RWPE2 (cell line): Measurements from ENCODE around the gene N4BP2L2.
A peak's percentile ranks its signal among the peaks of the same experiment; 100 is the strongest.

Experiments
- ATAC-seq: fragments of 200-7000 bp; cut with Tn5 transposase; 3 replicates; pipeline ENCODE4 v1.9.1; 2021; ENCODE audit warnings: low read depth
- DNase-seq: peaks from one replicate; pipeline ENCODE4 v3.0.0-alpha.2; 2020; ENCODE audit warnings: low spot score
- H3K27ac ChIP-seq: fragments of 450-650 bp; 2 replicates; pipeline ENCODE4 v1.5.1; 2017; ENCODE audit warnings: mild to moderate bottlenecking; ENCODE audit not compliant: poor library complexity, severe bottlenecking
- H3K27me3 ChIP-seq: fragments of 250-450 bp; sonication (Bioruptor Pico); 2 replicates; pipeline ENCODE4 v1.5.1; 2021; ENCODE audit warnings: mild to moderate bottlenecking, moderate library complexity; ENCODE audit not compliant: insufficient read depth, poor library complexity, severe bottlenecking
- H3K36me3 ChIP-seq: fragments of 250-450 bp; sonication (Bioruptor Pico); 2 replicates; pipeline ENCODE4 v1.5.1; 2020; ENCODE audit warnings: low read depth, mild to moderate bottlenecking, moderate library complexity
- H3K4me1 ChIP-seq: fragments of 250-450 bp; sonication (Bioruptor Pico); 2 replicates; pipeline ENCODE4 v1.5.1; 2021; ENCODE audit warnings: mild to moderate bottlenecking, moderate library complexity; ENCODE audit not compliant: insufficient read depth, poor library complexity, severe bottlenecking
- H3K4me3 ChIP-seq: fragments of 250-450 bp; sonication (Bioruptor Pico); 2 replicates; pipeline ENCODE4 v1.5.1; 2021; ENCODE audit warnings: mild to moderate bottlenecking, moderate library complexity; ENCODE audit not compliant: severe bottlenecking
- H3K9me3 ChIP-seq: fragments of 250-450 bp; sonication (Bioruptor Pico); 2 replicates; pipeline ENCODE4 v1.5.1; 2021; ENCODE audit warnings: mild to moderate bottlenecking, moderate library complexity; ENCODE audit not compliant: severe bottlenecking
- TF ChIP-seq, protein P1 (sequence below): fragments of 450-650 bp; IDR thresholded peaks from one replicate; pipeline ENCODE4 v1.5.1; 2017; ENCODE audit warnings: mild to moderate bottlenecking, moderate library complexity; ENCODE audit not compliant: poor library complexity, severe bottlenecking

Gene N4BP2L2

DNA sequence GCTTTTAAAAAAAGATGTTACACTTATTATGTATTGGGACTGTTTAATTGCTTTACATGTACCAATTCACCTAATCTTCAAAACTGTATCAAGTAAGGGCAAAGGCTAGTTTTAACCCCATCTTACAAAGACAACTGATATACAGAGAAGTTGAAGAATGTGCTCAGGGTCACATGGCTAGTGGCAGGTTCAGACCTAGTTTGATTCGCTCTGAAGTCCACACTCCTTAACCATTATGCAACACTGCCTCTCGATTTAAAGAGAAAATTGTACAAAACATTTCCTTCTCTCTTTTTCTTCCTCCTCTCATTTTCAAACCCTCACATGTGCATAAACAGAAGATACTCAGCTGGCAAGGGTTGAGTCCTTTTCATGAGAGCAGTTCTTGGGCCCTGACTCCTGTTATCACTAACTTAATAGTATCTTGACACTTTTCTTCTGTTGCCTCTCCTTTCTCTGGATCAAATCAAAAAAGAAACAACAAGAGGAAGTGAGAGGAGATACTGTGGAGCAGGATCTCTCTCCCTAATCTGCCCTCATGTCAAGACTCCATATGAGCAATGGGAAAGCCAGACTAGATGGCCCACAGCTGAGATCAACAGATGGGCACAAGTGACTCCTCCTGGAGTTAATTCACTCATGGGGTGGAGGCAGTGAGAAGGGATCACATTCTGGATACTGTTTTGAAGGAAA lies 91.7 kb downstream of the N4BP2L2 start:
- H3K4me3 ChIP-seq: no peak overlapping the region
- no peaks in the 10 kb centered on the region for H3K27me3 ChIP-seq
- H3K9me3 ChIP-seq: no peaks in the 10 kb centered on the region
- TF ChIP-seq, protein P1, sequence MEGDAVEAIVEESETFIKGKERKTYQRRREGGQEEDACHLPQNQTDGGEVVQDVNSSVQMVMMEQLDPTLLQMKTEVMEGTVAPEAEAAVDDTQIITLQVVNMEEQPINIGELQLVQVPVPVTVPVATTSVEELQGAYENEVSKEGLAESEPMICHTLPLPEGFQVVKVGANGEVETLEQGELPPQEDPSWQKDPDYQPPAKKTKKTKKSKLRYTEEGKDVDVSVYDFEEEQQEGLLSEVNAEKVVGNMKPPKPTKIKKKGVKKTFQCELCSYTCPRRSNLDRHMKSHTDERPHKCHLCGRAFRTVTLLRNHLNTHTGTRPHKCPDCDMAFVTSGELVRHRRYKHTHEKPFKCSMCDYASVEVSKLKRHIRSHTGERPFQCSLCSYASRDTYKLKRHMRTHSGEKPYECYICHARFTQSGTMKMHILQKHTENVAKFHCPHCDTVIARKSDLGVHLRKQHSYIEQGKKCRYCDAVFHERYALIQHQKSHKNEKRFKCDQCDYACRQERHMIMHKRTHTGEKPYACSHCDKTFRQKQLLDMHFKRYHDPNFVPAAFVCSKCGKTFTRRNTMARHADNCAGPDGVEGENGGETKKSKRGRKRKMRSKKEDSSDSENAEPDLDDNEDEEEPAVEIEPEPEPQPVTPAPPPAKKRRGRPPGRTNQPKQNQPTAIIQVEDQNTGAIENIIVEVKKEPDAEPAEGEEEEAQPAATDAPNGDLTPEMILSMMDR: no peak
- no peaks in the 10 kb centered on the region for H3K4me1 ChIP-seq
- ATAC-seq: no peak
- DNase-seq: no peak
- no peaks in the 10 kb centered on the region for H3K36me3 ChIP-seq
- H3K27ac ChIP-seq: no peak overlapping the region

DNA sequence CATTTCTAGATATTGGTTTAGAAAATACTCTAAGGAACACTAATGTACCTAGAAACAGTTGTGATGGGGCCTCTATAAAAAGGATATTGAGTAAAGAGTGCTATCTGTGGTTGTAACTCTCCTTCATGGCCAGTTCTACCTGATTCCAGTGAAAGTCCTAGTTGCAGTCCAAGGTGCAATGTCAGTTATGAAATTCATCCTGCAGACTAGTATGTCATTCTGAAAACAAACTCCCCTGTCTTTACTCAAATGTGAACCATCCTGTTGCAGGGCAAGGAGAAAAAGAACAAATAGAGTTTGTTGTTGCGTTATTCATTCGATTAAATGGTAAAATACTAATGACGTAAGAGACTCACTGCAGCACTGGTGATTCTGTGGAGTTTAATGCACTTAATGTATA lies 92.4 kb downstream of the N4BP2L2 start:
- Histone ChIP-seq H3K4me1 (no peaks in the 10 kb centered on the region), H3K4me3 (no peak overlapping the region), H3K36me3 (no peaks in the 10 kb centered on the region), H3K9me3 (no peaks in the 10 kb centered on the region), H3K27me3 (no peaks in the 10 kb centered on the region), H3K27ac (no peak overlapping the region)
- DNase-seq (no peak), ATAC-seq (no peak)
- TF ChIP-seq, protein P1: no peak

DNA sequence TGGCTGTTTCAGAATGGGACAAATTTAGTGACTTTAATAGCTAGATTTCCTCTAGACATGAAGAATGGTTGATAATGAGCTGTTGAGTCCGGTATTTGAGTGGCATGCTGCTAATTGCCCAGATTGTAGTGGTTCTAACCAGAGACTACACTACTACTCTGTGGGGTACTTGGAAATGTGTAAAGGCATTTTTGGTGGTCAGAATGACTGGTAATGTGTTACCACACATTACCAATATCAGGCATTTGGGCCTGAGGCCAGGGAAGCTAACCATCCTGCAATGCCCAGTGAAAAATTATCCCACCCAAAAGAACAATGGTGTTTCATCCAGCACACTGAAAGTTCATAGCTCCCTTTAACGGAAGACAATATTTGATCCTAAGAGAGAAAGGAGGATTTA lies 93.1 kb downstream of the N4BP2L2 start:
- Histone ChIP-seq H3K4me3 (no peak overlapping the region), H3K36me3 (no peaks in the 10 kb centered on the region), H3K27me3 (no peaks in the 10 kb centered on the region), H3K27ac (no peak overlapping the region), H3K9me3 (no peaks in the 10 kb centered on the region), H3K4me1 (no peaks in the 10 kb centered on the region)
- DNase-seq (no peak), ATAC-seq (no peak)
- TF ChIP-seq, protein P1: no peak

DNA sequence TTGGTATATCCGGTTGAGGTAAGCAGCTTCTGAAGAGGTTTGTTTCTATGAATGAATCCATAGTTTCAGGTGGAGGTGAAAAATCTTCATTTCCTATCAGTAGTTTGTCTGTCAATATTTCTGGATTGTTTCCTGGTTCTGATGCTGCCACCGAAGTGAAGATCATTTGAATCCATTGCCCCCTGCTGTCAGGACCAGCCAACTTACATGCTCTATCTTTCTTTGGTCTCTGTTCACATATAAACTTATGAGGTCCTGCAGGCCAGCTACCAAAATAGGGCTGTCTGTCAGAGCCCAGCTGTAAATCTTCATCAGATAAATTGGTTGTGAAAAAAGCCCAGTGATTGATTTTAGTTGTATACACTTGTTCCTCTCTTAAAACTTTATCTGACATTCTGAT lies 95.5 kb downstream of the N4BP2L2 start:
- peak; percentile 55; the same call in 1 of the 3 replicates for ATAC-seq
- Histone ChIP-seq H3K9me3 (no peaks in the 10 kb centered on the region), H3K4me3 (no peak overlapping the region), H3K36me3 (no peaks in the 10 kb centered on the region), H3K27ac (no peak overlapping the region), H3K4me1 (no peaks in the 10 kb centered on the region), H3K27me3 (no peaks in the 10 kb centered on the region)
- TF ChIP-seq, protein P1: peak; percentile 26
- DNase-seq: no peak

DNA sequence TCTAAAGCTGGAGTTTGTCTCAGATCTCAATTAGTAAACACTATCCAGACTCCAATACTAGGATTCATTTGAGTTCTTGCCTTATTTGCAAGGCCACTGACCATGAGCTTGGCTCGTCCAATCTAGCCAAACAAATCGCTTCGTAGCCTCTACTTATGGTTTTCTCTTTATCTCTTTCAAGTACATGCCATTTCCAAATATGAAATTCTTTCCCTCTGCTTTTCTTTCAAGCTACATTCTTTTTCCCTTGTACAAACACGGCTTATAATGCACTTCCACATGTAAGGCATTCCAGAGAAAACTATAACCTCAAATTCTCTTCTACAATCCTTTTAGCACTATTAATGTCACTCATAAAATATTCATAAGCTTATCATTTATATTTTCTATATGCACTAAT lies 99.7 kb downstream of the N4BP2L2 start:
- ATAC-seq: no peak
- Histone ChIP-seq H3K27me3 (no peaks in the 10 kb centered on the region), H3K4me1 (no peaks in the 10 kb centered on the region), H3K4me3 (no peak overlapping the region), H3K36me3 (no peaks in the 10 kb centered on the region), H3K9me3 (no peaks in the 10 kb centered on the region), H3K27ac (no peak overlapping the region)
- TF ChIP-seq, protein P1: no peak
- no peak for DNase-seq
